H9 (cell line): ENCODE results near the gene MYO1D. TPM values are rescaled to one million over a fixed set of nuclear protein-coding genes. Genes with fewer than 3 reads are reported as not detected.

Experiments
- DNase-seq: peaks from one replicate; pipeline ENCODE4 v3.0.0-alpha.2; 2017
- H2AFZ ChIP-seq: one replicate; pipeline ENCODE4 v1.6.1; 2013; ENCODE audit warnings: mild to moderate bottlenecking, low read length, control low read depth, moderate library complexity
- H2AK5ac ChIP-seq: 2 replicates; pipeline ENCODE4 v1.6.1; 2013; ENCODE audit warnings: low read length, control low read depth, mixed read lengths; ENCODE audit not compliant: insufficient read length
- H2BK120ac ChIP-seq: one replicate; pipeline ENCODE4 v1.6.1; 2013; ENCODE audit warnings: low read depth, mild to moderate bottlenecking, low read length, control low read depth, inconsistent platforms; ENCODE audit not compliant: poor library complexity, severe bottlenecking
- H2BK12ac ChIP-seq: 2 replicates; pipeline ENCODE4 v1.6.1; 2013; ENCODE audit warnings: low read length, control low read depth, mixed read lengths, low read depth; ENCODE audit not compliant: insufficient read length
- H2BK15ac ChIP-seq: 2 replicates; pipeline ENCODE4 v1.6.1; 2013; ENCODE audit warnings: low read depth, low read length, control low read depth
- H2BK20ac ChIP-seq: one replicate; pipeline ENCODE4 v1.6.1; 2013; ENCODE audit warnings: low read depth, mild to moderate bottlenecking, low read length, control low read depth, inconsistent platforms; ENCODE audit not compliant: poor library complexity, severe bottlenecking
- H2BK5ac ChIP-seq: 2 replicates; pipeline ENCODE4 v1.6.1; 2013; ENCODE audit warnings: low read length, control low read depth, mixed read lengths; ENCODE audit not compliant: insufficient read length
- H3K14ac ChIP-seq: 2 replicates; pipeline ENCODE4 v1.6.1; 2013; ENCODE audit warnings: low read length, control low read depth; ENCODE audit not compliant: insufficient read depth
- H3K18ac ChIP-seq: 2 replicates; pipeline ENCODE4 v1.6.1; 2013; ENCODE audit warnings: low read depth, mild to moderate bottlenecking, mixed read lengths, low read length, control low read depth; ENCODE audit not compliant: insufficient read length
- H3K23ac ChIP-seq: 2 replicates; pipeline ENCODE4 v1.6.1; 2013; ENCODE audit warnings: low read length, control low read depth, mixed read lengths, low read depth; ENCODE audit not compliant: insufficient read length
- H3K23me2 ChIP-seq: 2 replicates; pipeline ENCODE4 v1.6.1; 2013; ENCODE audit warnings: low read depth, mild to moderate bottlenecking, mixed read lengths, low read length, control low read depth; ENCODE audit not compliant: insufficient read length, poor library complexity, severe bottlenecking
- H3K27ac ChIP-seq: 2 replicates; pipeline ENCODE4 v1.5.1; 2013; ENCODE audit warnings: low read length, control low read depth, mixed read lengths, low read depth; ENCODE audit not compliant: insufficient read length
- H3K27me3 ChIP-seq: 2 replicates; pipeline ENCODE4 v1.6.1; 2013; ENCODE audit warnings: low read length, control low read depth, inconsistent platforms; ENCODE audit not compliant: insufficient read depth
- H3K4ac ChIP-seq: 2 replicates; pipeline ENCODE4 v1.6.1; 2013; ENCODE audit warnings: low read depth, mild to moderate bottlenecking, control low read depth, inconsistent platforms, low read length, moderate library complexity
- H3K4me1 ChIP-seq: 2 replicates; pipeline ENCODE4 v1.6.1; 2013; ENCODE audit warnings: low read length, control low read depth, inconsistent platforms; ENCODE audit not compliant: insufficient read depth
- H3K4me2 ChIP-seq: 2 replicates; pipeline ENCODE4 v1.6.1; 2013; ENCODE audit warnings: low read length, control low read depth, mixed read lengths; ENCODE audit not compliant: insufficient read length, insufficient read depth
- H3K56ac ChIP-seq: 2 replicates; pipeline ENCODE4 v1.6.1; 2013; ENCODE audit warnings: low read depth, mild to moderate bottlenecking, mixed read lengths, low read length, control low read depth; ENCODE audit not compliant: insufficient read length
- H3K79me1 ChIP-seq: 2 replicates; pipeline ENCODE4 v1.6.1; 2013; ENCODE audit warnings: low read depth, mild to moderate bottlenecking, moderate library complexity, low read length, control low read depth, inconsistent platforms; ENCODE audit not compliant: insufficient read depth, poor library complexity, severe bottlenecking
- H3K79me2 ChIP-seq: 2 replicates; pipeline ENCODE4 v1.6.1; 2013; ENCODE audit warnings: low read length, control low read depth, inconsistent platforms; ENCODE audit not compliant: insufficient read depth
- H3K9ac ChIP-seq: 2 replicates; pipeline ENCODE4 v1.6.1; 2013; ENCODE audit warnings: low read length, control low read depth, mixed read lengths; ENCODE audit not compliant: insufficient read length; ENCODE audit errors: extremely low read depth
- H3K9me3 ChIP-seq: one replicate; pipeline ENCODE4 v1.6.1; 2013; ENCODE audit warnings: low read depth, low read length, inconsistent platforms; ENCODE audit not compliant: control insufficient read depth
- H3T11ph ChIP-seq: one replicate; pipeline ENCODE4 v1.6.1; 2013; ENCODE audit warnings: mild to moderate bottlenecking, low read length, control low read depth, inconsistent platforms
- H4K20me1 ChIP-seq: one replicate; pipeline ENCODE4 v1.6.1; 2013; ENCODE audit not compliant: control insufficient read depth, insufficient read length, insufficient read depth
- H4K5ac ChIP-seq: 2 replicates; pipeline ENCODE4 v1.6.1; 2013; ENCODE audit warnings: low read depth, mild to moderate bottlenecking, mixed read lengths, low read length, control low read depth; ENCODE audit not compliant: insufficient read length
- H4K8ac ChIP-seq: replicated peaks from 2 replicates; pipeline ENCODE4 v1.6.1; 2013; ENCODE audit warnings: low read length, control low read depth, mixed read lengths, low read depth; ENCODE audit not compliant: insufficient read length
- H4K91ac ChIP-seq: 2 replicates; pipeline ENCODE4 v1.6.1; 2013; ENCODE audit warnings: low read depth, mild to moderate bottlenecking, moderate library complexity, mixed read lengths, low read length, control low read depth; ENCODE audit not compliant: insufficient read length
- H3K27ac Mint-ChIP-seq, 3 experiments: 2 replicates in 2 of 3; 3 replicates in 1 of 3; pipeline ENCODE4 v1.8.0; 2020 to 2021; ENCODE audit warnings: mixed read lengths in 3 of 3, mild to moderate bottlenecking in 1 of 3, moderate library complexity in 1 of 3
- H3K27me3 Mint-ChIP-seq: 2 replicates; pipeline ENCODE4 v1.8.0; 2021; ENCODE audit warnings: low read depth, mild to moderate bottlenecking, moderate library complexity, mixed read lengths
- H3K36me3 Mint-ChIP-seq, 3 experiments: 2 replicates in 2 of 3; 3 replicates in 1 of 3; pipeline ENCODE4 v1.8.0; 2020 to 2021; ENCODE audit warnings: low read depth in 3 of 3, mixed read lengths in 3 of 3; ENCODE audit not compliant: insufficient read depth in 1 of 3
- H3K4me1 Mint-ChIP-seq, 2 experiments: 2 replicates each; pipeline ENCODE4 v1.8.0; 2020; ENCODE audit warnings: mixed read lengths in 2 of 2
- H3K4me3 Mint-ChIP-seq, 2 experiments: 2 replicates in 1 of 2; 3 replicates in 1 of 2; pipeline ENCODE4 v1.8.0; 2020 to 2021; ENCODE audit warnings: mild to moderate bottlenecking in 2 of 2, mixed read lengths in 2 of 2, moderate library complexity in 1 of 2
- H3K9me3 Mint-ChIP-seq, 2 experiments: 2 replicates in 1 of 2; 3 replicates in 1 of 2; pipeline ENCODE4 v1.8.0; 2020; ENCODE audit warnings: mild to moderate bottlenecking in 2 of 2, mixed read lengths in 2 of 2, moderate library complexity in 1 of 2
- CTCF ChIP-seq: fragments of 200-600 bp; sonication (generic); conservative IDR thresholded peaks from 3 replicates; pipeline ENCODE4 v1.8.0; 2021; ENCODE audit warnings: antibody characterized with exemption, mild to moderate bottlenecking
- WGBS: extraction: QIAGEN DNeasy Blood & Tissue Kit; methylation state at CpG from one replicate; pipeline ENCODE4 v1.1.7; 2013; ENCODE audit warnings: missing lambda C conversion rate, low lambda C conversion rate, mixed read lengths; ENCODE audit not compliant: insufficient read length; ENCODE audit errors: extremely low coverage; 5-methylcytosine and 5-hydroxymethylcytosine counted together
- total RNA-seq: library from RNA; stranded (reverse); gene quantifications from 2 replicates; pipeline ENCODE4 v1.2.1, GENCODE V29; 2021

Gene MYO1D
- total RNA-seq, 1 experiment from 2014 or later: 19.0 TPM

GRCh38 chr17:32629563-32630190 lies 247.2 kb downstream of the MYO1D start:
- no peak overlapping the region for H3K56ac ChIP-seq
- no peaks in the 10 kb centered on the region for H3K79me1 ChIP-seq
- H4K8ac ChIP-seq: no peak overlapping the region
- no peak overlapping the region for H3K18ac ChIP-seq
- no peaks in the 10 kb centered on the region for H3K9me3 Mint-ChIP-seq
- no peak overlapping the region for H2BK120ac ChIP-seq
- H3T11ph ChIP-seq: no peak overlapping the region
- H2BK15ac ChIP-seq: no peak overlapping the region
- H3K27me3 Mint-ChIP-seq: no peaks in the 10 kb centered on the region
- no peaks in the 10 kb centered on the region for H3K9me3 ChIP-seq
- H3K4ac ChIP-seq: no peak overlapping the region
- H4K20me1 ChIP-seq: no peaks in the 10 kb centered on the region
- no peak overlapping the region for H2BK5ac ChIP-seq
- H3K23me2 ChIP-seq: no peaks in the 10 kb centered on the region
- H2BK20ac ChIP-seq: no peak overlapping the region
- H3K4me2 ChIP-seq: no peak overlapping the region
- no peak overlapping the region for H3K9ac ChIP-seq
- H3K79me2 ChIP-seq: no peaks in the 10 kb centered on the region
- DNase-seq: no peak
- H3K27ac ChIP-seq: no peak overlapping the region
- no peak overlapping the region for H2AFZ ChIP-seq
- TF ChIP-seq CTCF: no peak
- no peaks in the 10 kb centered on the region for H3K27me3 ChIP-seq
- no peak overlapping the region for H2AK5ac ChIP-seq
- no peak overlapping the region for H3K14ac ChIP-seq
- no peak overlapping the region for H3K4me3 Mint-ChIP-seq
- H3K23ac ChIP-seq: no peak overlapping the region
- peaks cover 7 to 15% of the 10 kb centered on the region in 2 experiments for H3K4me1 Mint-ChIP-seq
- H3K27ac Mint-ChIP-seq: no peak overlapping the region
- WGBS: no CpG with 5 or more reads among the region's 11 CpGs
- no peaks in the 10 kb centered on the region for H3K36me3 Mint-ChIP-seq
- H2BK12ac ChIP-seq: no peak overlapping the region
- H3K4me1 ChIP-seq: no peaks in the 10 kb centered on the region
- no peak overlapping the region for H4K91ac ChIP-seq
- no peak overlapping the region for H4K5ac ChIP-seq
